ENCODE results near the gene MLH1. TPM values are rescaled to one million over a fixed set of nuclear protein-coding genes. Genes with fewer than 3 reads are reported as not detected.
"Not testable (repeated sequence)": the region's sequence is repeated elsewhere in the genome, so short reads cannot be mapped to it uniquely, and the experiment has no call there.

MLH1 gene
- total RNA-seq = 53.8 TPM

GRCh38 chr3:36993326-36994283 is at the start of gene MLH1:
TSS of gene MLH1 (plus strand) at chr3:36993518. CDS start at chr3:36993548, 30 bp downstream.
- FAIRE-seq (peak; percentile 99), DNase-seq (ENCODE audit: low spot score in 2 of 2) (peak; percentile 57 to 66)

- FAIRE-seq (no peak), DNase-seq (ENCODE audit: low spot score in 2 of 2) (no peak)
Measured at GRCh38 chr3:36943601-36944000, 49.7 kb upstream of the MLH1 start.

- no peak for FAIRE-seq
- DNase-seq (ENCODE audit: low spot score in 2 of 2) = peak; percentile 60 to 74
Measured at GRCh38 chr3:36944012-36944640, 49.2 kb upstream of the MLH1 start.

- no peak for FAIRE-seq
- peak; percentile 61 to 77 for DNase-seq (ENCODE audit: low spot score in 2 of 2)
Measured at GRCh38 chr3:36944641-36945270, 48.6 kb upstream of the MLH1 start, which contains the start of gene TRANK1. TSS of gene TRANK1 (minus strand) at chr3:36945054. CDS start at chr3:36944809, 245 bp downstream.

- no peak for FAIRE-seq
Measured at GRCh38 chr3:36945333-36945980, 47.9 kb upstream of the MLH1 start.

GRCh38 chr3:36947814-36948213 is 45.5 kb upstream of the MLH1 start:
- DNase-seq (ENCODE audit: low spot score in 2 of 2); FAIRE-seq: not testable (repeated sequence)

More at GRCh38 chr3:36945333-36945980, 47.9 kb upstream of the MLH1 start:
- no peak for DNase-seq (ENCODE audit: low spot score in 2 of 2)

GRCh38 chr3:36954452-36955134 is 38.7 kb upstream of the MLH1 start:
- FAIRE-seq (no peak), DNase-seq (ENCODE audit: low spot score in 2 of 2) (no peak)

GRCh38 chr3:36956155-36956554 is 37.2 kb upstream of the MLH1 start:
- FAIRE-seq (no peak), DNase-seq (ENCODE audit: low spot score in 2 of 2) (no peak)

- FAIRE-seq (no peak), DNase-seq (ENCODE audit: low spot score in 2 of 2) (no peak)
Measured at GRCh38 chr3:36957063-36957462, 36.3 kb upstream of the MLH1 start.

- no peak for FAIRE-seq
- no peak for DNase-seq (ENCODE audit: low spot score in 2 of 2)
Measured at GRCh38 chr3:36957862-36958686, 35.2 kb upstream of the MLH1 start.

- DNase-seq (ENCODE audit: low spot score in 2 of 2) (no peak), FAIRE-seq (no peak)
Measured at GRCh38 chr3:36959821-36960220, 33.5 kb upstream of the MLH1 start.

GRCh38 chr3:36960502-36960901 is 32.8 kb upstream of the MLH1 start:
- DNase-seq (ENCODE audit: low spot score in 2 of 2) = no peak
- no peak for FAIRE-seq

- DNase-seq (ENCODE audit: low spot score in 2 of 2); FAIRE-seq: not testable (repeated sequence)
Measured at GRCh38 chr3:36963008-36963407, 30.3 kb upstream of the MLH1 start.

GRCh38 chr3:36964331-36964730 is 29.0 kb upstream of the MLH1 start:
- DNase-seq (ENCODE audit: low spot score in 2 of 2) (no peak), FAIRE-seq (no peak)

GRCh38 chr3:36964817-36965216 is 28.5 kb upstream of the MLH1 start:
- FAIRE-seq (no peak), DNase-seq (ENCODE audit: low spot score in 2 of 2) (no peak)

GRCh38 chr3:36965440-36965839 is 27.9 kb upstream of the MLH1 start:
- no peak for FAIRE-seq
- DNase-seq (ENCODE audit: low spot score in 2 of 2) = no peak

- no peak for FAIRE-seq
- no peak for DNase-seq (ENCODE audit: low spot score in 2 of 2)
Measured at GRCh38 chr3:36969085-36969484, 24.2 kb upstream of the MLH1 start.

- FAIRE-seq = no peak
- no peak for DNase-seq (ENCODE audit: low spot score in 2 of 2)
Measured at GRCh38 chr3:36969540-36970432, 23.5 kb upstream of the MLH1 start.

Measured in frontal cortex (tissue), 4 donors.